HG03520 (cell line): ENCODE measurements around the gene MAST1.
"Not testable (repeated sequence)": the region's sequence is repeated elsewhere in the genome, so short reads cannot be mapped to it uniquely, and the experiment has no call there.

Experiments
- ATAC-seq: cut with Tn5 transposase; IDR thresholded peaks from one replicate; pipeline ENCODE4 v1.9.1; 2021; ENCODE audit warnings: mild to moderate bottlenecking, moderate library complexity; ENCODE audit not compliant: unreplicated experiment

Gene MAST1

DNA sequence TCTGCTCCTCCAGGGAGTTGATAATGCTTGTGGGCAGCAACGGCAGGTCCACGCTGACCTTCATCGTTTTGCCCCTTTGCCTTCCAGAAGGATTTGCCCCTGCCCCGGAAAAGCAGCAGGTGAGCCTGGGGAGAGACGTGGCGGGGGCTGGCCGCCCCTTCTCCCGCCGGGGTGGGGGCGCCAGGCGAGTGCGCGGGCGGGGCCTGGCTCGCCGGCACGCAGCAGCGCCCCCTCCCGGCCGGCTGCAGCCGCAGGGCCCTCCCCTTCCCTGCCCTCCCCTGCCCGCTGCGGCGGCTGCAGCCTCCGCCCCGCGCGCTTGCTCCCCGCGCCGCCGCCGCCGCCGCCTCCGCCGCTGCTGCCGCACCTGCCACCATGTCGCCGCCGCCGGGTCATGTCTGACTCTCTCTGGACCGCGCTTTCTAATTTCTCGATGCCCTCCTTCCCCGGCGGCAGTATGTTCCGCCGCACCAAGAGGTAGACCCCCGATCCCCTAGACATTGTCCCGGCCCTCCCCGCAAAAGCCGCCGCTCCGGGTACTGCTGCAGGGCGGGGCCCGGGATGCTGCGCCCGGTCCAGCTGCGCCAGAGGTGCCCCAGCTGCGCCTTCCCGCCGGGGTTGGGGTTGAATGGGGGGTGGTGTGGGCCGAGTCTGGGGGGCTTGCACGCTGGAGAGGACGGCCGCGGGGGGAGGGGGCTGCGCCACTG, at the start of gene MAST1:
Gene MAST1 (plus strand): TSS at position 334 of the 704 bp plus-strand sequence. CDS start 58 bp downstream, at position 392.
- ATAC-seq: no peak

DNA sequence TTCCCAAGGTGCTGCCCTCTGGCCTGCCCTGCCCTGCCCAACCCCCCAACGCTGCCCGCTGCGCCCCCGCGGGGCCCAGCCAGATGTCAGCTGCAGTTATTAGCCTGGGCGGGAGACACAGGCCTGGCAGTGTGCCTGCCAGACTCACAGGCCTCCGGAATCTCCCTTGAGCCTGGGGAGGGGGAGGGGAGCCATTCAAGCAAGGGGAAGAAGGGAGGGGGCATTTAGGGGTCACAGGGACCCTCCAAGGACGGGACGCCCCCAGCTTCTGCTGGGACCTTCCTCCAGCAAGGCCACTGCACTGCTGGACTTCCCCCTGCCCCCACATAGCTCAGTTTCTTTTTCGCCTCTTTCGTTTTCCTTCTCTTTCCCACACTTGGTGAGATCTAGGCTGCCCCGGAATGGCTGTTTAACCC, 49.6 kb upstream of the MAST1 start:
- no peak for ATAC-seq

DNA sequence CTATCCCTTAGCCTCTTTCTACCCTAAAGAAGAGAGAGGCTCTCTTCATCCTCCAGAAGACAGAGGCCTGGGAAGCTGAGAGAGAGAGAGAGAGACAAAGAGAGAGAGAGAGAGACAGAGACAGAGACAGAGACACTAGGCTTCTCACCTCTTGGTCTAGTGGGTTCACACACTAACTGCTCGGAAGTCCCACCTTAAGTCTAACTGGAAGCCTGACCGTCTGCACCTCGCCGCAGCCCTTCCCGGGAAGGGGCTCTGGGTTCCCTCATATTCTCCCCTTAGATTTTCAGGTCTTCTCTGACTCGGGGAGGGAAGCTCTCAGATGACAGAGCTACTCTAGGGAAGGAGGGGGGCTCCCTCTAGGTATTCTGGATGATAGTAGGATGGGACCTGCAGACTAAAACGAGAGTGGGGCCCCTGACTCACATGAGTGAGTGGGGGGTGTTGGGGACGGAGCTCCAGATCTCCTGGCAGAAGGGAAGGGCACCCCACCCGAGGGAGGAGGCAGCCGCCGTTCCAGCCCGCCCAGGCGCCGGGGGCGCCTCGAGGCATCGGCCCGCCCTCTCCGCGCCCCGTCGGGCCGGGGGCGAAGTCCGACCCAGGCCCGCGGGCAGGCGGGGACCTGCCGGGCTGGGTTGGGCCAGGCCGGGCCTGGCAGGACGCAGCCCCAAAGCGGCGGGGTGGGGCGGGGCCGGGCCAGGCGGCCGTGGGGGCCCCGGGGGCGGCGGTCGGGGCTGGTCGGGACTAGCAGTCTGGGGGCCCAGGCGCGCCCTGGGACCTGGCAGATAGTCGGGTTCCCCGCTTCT, 49.0 kb upstream of the MAST1 start:
- ATAC-seq: no peak

DNA sequence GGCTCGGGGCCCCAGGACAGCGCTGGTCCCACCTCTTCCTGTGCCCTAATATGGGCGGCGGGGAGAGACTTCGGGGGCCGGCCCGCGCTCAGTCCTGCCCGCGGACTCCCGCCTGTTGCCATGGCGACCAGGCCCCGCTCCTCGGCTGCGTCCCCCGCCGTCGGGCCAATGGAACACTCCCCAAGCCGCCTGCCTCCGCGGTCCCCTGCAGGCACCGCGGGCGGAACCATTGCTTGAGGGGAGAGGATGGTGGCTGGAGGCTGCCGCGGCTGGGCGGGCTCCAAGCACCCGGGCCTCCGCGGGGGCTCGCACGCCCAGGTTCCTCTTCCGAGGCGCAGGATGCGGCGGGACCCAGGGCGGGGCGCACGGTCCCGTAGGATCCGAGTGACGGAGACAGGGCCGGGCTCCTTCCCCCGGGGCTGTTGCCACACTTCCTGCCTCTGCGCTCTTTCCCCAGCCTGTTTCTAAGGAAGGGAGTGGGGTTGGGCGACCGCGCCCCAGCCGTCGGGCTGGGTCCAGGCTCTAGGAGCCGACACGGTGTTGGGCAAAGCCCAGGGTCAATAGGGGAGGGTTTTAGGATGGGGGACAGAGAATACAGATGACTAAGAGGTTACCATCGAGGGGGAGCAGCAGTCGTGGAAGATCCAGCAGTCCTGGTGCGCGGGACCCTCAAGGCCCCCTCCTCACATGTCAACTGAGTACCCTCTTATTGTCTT, 48.3 kb upstream of the MAST1 start:
- ATAC-seq: peak; percentile 39

DNA sequence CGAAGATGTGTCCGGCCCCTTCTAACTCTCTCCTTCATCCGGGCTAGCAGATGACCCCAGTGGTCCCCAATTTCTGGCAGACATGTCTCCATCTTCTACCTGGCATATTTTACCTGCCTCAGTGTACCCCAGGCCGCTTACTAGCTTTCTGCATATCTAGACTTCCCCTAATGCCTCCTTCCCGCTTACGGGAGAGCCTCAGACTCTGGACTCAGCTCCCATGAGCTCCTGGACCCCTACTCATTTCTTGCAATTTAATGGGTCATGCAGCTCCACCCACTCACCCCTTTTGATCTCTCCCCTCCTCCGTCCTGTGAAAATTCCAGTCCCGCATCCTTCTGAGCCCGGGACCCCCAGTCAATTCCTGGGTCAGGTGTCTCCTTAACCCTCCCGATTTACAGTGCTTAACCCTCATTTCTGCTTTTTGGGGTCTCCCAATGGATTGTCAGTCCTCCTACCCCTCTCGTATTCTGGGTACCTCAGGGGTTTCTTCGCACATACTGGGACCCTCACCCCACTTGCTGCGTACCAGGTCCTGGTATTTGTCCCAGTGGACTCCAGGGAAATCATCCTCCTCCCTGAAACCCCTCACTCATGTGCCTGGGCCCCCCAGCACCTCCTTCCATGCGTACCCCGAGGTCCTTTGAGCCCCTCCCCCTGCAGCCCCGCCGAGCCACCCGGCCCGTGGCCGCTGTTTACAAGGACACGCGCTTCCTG, 47.5 kb upstream of the MAST1 start:
- no peak for ATAC-seq

DNA sequence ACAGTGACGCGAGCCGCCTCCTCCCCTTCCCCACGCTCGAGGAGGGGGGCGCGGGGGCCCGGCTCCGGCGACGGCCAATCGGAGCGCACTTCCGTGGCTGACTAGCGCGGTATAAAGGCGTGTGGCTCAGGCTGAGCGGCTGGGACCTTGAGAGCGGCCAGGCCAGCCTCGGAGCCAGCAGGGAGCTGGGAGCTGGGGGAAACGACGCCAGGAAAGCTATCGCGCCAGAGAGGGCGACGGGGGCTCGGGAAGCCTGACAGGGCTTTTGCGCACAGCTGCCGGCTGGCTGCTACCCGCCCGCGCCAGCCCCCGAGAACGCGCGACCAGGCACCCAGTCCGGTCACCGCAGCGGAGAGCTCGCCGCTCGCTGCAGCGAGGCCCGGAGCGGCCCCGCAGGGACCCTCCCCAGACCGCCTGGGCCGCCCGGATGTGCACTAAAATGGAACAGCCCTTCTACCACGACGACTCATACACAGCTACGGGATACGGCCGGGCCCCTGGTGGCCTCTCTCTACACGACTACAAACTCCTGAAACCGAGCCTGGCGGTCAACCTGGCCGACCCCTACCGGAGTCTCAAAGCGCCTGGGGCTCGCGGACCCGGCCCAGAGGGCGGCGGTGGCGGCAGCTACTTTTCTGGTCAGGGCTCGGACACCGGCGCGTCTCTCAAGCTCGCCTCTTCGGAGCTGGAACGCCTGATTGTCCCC, 46.8 kb upstream of the MAST1 start, which contains the start of gene JUNB:
Gene JUNB (plus strand): TSS at position 142 of the 706 bp plus-strand sequence. CDS start 286 bp downstream, at position 428.
- ATAC-seq: peak; percentile 29

DNA sequence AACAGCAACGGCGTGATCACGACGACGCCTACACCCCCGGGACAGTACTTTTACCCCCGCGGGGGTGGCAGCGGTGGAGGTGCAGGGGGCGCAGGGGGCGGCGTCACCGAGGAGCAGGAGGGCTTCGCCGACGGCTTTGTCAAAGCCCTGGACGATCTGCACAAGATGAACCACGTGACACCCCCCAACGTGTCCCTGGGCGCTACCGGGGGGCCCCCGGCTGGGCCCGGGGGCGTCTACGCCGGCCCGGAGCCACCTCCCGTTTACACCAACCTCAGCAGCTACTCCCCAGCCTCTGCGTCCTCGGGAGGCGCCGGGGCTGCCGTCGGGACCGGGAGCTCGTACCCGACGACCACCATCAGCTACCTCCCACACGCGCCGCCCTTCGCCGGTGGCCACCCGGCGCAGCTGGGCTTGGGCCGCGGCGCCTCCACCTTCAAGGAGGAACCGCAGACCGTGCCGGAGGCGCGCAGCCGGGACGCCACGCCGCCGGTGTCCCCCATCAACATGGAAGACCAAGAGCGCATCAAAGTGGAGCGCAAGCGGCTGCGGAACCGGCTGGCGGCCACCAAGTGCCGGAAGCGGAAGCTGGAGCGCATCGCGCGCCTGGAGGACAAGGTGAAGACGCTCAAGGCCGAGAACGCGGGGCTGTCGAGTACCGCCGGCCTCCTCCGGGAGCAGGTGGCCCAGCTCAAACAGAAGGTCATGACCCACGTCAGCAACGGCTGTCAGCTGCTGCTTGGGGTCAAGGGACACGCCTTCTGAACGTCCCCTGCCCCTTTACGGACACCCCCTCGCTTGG, 46.1 kb upstream of the MAST1 start:
- ATAC-seq: no peak

DNA sequence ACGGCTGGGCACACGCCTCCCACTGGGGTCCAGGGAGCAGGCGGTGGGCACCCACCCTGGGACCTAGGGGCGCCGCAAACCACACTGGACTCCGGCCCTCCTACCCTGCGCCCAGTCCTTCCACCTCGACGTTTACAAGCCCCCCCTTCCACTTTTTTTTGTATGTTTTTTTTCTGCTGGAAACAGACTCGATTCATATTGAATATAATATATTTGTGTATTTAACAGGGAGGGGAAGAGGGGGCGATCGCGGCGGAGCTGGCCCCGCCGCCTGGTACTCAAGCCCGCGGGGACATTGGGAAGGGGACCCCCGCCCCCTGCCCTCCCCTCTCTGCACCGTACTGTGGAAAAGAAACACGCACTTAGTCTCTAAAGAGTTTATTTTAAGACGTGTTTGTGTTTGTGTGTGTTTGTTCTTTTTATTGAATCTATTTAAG, 45.4 kb upstream of the MAST1 start:
- no peak for ATAC-seq

DNA sequence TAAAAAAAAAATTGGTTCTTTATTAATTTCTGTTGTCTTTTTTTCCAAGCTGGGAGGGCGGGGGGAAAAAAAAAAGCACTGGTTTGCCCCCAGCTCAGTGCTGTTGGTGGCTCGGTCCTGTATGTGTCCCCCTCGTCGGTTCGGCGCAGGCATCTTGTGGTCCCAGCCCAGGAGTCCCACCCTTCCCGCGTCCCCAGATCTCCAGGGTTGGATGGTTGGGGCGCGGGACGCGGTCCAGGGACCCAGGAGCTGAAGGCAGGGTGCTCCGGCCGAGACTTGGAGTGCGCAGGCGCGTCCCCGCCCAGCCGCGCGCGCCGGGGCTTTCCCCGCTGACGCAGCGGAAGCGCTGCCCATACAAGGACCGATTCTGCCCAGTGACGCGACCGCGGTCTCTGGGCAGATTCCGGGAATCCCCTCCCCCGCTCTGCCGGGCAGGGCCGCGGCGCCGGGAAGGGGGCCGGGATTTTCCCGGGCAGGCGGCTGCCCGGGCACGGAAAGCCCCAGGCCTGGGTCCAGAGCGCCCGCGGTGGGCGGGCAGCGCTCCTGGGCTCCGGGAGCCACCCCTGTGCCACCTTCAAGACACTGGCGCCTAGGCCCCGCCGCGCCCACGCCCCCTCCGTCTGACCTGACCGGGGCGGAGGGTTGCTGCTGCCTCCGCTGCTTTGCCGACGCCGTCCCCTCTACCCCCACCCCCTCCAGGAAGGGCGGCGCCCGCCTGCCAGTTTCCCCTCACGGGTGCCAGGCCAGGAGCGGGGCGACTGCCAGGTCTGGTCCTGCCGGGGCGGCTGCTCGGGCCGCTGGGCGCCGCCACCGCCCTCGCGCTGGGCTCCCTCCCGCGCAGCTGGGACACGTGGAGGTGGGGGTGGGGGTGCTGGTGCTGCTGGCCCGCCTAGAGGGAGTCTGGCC, 44.8 kb upstream of the MAST1 start:
- peak; percentile 17 for ATAC-seq

DNA sequence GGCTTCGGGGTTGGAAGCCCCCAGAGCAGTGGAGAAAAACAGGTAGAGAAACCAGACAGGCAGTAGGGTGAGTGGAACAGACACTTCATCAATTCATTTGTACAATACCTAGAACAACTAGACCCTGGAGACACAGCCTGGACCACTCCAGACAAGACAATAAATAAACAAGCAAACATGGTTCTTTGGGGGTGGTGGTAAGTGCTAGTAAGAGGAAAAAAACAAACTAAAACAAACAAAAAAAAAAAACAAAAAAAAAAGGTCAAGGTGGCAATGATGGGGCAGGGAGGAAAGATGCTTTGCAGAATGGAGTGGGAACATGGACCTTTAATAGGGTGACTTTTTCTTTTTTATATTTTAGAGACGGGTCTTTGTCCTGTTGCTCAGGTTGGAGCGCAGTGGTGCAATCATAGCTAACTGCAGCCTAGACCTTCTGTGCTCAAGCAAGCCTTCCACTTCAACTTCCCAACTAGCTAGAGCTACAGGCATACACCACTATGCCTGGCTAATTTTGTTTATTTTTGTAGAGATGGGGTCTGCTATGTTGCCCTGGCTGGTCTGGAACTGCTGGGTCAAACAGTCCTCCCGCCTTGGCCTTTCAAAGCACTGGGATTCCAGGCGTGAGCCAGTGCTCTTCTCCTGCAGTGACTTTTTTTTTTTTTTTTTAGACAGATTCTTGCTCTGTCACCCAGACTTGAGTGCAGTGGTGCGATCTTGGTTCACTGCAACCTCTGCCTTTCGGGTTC, 43.9 kb upstream of the MAST1 start:
- no peak for ATAC-seq

DNA sequence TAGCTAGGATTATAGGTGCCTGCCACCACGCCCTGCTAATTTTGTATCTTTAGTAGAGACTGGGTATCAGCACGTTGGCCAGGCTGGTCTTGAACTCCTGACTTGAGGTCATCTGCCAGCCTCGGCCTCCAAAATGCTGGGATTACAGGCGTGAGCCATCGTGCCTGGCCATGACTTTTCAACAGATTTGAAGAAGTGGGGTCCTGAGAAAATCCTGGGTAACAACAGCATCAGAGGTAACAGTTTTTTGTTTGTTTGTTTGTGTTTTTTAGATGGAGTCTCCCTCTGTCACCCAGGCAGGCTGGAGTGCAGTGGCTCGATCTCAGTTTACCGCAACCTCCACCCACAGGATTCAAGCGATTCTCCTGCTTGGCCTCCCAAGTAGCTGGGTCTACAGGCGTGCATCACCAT, 43.3 kb upstream of the MAST1 start:
- ATAC-seq: no peak

DNA sequence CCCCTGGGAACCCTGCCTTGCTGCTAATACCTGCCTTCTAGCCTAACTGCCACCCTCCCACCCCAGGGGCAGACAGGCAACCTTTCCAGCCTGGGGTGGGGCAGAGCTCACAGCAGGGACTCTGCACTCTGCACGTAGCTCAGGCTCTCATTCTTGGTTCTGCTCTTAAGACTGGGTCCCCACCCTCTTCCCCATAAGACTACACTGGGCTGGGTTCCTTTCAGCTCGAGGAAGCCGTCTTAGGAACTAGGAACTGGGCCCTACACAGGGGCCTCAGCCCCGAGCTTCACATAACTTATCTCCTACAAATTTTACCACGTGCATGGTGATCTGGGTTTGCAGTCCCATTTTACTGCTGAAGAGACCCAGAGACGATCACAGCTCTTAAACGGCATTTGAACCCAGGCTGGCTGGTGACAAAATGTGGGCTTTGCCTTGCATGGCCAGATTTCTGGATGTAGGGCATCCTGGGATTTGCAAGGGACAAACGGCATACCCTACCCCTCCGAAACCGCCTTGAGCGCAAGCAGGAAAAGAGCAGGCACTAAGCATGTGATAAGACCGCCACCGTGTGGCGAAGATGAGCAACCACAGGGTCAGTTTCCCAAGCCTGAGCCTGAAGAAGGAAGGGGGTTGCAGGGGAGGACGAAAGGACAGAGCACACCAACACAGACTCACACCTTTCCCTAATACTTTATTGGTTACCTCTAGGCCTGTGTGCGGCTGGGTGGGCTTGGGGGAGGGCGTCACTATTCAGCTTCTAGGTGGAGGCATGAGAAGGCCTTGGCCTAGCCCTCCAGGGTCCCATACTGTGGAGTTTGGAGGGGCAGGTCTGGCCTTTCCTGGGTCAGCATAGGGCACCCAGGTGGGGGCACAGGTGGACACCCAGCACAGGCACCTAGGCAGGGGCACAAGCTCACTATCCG, 41.9 kb upstream of the MAST1 start:
- ATAC-seq: no peak

DNA sequence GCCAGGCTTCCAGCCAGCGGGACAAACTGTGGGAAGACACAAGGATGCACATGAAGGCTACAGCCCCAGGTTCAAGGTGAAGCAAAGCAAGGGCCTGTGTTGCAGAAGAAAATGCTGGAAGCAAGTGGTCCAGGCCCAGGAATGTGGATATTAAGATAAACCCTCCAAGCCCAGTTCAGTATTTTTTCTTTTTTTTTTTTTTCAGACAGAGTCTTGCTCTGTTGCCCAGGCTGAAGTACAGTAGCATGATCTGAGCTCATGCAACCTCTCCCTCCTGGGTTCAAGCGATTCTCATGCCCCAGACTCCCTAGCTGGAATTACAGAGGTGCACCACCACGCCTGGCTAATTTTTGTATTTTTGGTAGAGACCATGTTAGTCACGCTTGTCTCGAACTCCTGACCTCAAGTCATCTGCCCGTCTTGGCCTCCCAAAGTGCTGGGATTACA, 41.2 kb upstream of the MAST1 start:
- no peak for ATAC-seq

DNA sequence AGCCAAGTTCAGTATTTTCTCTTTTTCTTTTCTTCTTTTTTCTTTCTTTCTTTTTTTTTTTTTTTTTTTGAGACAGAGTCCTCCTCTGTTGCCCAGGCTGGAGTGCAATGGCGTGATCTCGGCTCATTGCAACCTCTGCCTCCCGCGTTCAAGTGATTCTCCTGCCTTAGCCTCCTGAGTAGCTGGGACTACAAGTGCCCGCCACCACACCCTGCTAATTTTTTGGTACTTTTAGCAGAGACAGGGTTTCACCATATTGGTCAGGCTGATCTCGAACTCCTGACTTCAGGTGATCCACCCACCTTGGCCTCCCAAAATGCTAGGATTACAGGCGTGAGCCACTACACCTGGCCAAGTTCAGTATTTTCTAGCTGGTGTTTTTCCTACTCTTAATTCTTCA, 40.7 kb upstream of the MAST1 start:
- ATAC-seq: not testable (repeated sequence)

DNA sequence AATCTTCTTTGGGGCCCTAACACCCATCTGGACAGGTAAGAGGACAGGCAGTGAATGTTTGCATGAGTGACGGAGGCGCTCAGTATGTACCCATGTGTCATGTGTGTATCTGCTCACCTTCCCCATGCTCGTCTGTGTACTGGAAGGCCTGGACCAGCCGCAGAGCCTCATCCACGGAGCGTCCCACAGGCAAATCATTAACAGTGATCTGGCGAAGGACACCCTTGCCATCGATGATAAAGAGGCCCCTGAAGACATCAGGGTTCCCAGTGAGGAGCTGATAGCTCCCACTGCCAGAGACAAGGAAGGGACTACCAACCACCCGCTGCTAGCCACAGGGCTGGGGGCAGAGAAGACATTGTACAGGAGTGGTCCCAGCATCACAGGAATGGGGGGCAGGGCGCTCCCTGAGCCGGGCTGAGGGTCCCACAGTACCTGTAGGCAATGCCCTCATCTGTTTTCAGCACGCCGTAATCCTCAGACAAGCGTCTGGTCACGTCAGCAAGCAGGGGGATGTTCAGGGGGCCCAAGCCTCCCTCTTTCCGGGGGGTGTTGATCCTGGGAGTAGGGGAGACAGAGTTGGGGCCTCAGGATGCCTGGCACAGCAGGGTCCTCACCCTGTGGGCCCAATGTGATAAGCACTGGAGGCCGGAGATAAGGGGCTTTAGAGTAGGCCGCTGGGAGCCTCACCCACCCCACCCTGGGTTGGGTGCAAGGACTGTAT, 38.4 kb upstream of the MAST1 start:
- ATAC-seq: no peak

DNA sequence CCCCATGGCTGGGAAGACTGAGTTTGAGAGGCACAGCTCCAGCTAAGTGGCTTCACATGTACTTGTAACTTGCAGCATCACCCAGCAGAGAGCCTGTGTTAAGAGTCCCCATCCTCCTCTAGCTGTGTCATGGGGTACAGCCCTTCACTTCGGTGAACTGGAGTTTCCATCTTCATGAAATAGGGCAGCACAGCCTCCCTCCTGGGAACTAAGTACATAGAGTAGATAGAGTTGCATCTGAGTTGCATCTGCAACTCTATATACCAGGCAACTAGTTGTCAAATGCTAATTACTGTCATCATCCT, 37.9 kb upstream of the MAST1 start:
- no peak for ATAC-seq
